HG03060 (cell line): ENCODE data around the gene GTF3C6.
"Not testable (repeated sequence)": the region's sequence is repeated elsewhere in the genome, so short reads cannot be mapped to it uniquely, and the experiment has no call there.

Experiments
- ATAC-seq: cut with Tn5 transposase; IDR thresholded peaks from one replicate; pipeline ENCODE4 v1.9.1; 2021; ENCODE audit warnings: low read depth, moderate number of reproducible peaks; ENCODE audit not compliant: unreplicated experiment

Gene GTF3C6

DNA sequence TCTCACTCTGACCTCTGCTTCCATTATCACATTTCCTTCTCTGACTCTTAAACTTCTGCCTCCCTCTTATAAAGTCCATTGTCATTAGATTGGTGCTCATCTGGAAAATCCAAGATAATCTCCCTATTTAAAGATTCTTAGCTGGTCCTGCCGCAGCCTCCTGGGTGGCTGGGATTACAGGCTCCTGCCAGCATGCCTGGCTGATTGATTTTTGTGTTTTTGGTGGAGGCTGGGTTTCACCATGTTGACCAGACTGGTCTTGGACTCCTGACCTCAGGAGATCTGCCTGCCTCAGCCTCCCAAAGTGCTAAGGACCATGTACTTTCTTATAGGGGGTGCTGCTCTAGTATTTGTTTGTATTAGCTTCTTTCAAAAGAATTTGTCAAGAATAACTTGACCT lies 18.1 kb downstream of the GTF3C6 start:
- no peak for ATAC-seq

- no peak for ATAC-seq
Measured at GRCh38 chr6:110979565-110980101, 21.1 kb downstream of the GTF3C6 start.

DNA sequence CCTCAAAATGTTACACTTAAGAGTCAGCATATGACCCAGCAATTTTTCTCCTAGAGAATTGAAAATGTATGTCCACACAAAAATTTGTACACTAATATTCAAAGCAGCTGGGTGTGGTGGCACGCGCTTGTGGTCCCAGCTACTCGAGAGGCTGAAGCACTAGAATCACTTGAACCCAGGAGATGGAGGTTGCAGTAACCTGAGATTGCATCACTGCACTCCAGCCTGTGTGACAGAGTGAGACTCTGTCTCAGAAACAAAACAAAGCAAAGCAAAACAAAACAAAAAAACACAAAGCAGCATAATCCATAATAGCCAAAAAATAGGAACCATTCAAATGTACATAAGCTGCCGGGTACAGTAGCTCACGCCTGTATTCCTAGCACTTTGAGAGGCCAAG lies 21.7 kb downstream of the GTF3C6 start:
- ATAC-seq, result no peak

GRCh38 chr6:110980648-110981047 lies 22.1 kb downstream of the GTF3C6 start:
- no peak for ATAC-seq

GRCh38 chr6:110981202-110981600 lies 22.7 kb downstream of the GTF3C6 start:
- no peak for ATAC-seq

DNA sequence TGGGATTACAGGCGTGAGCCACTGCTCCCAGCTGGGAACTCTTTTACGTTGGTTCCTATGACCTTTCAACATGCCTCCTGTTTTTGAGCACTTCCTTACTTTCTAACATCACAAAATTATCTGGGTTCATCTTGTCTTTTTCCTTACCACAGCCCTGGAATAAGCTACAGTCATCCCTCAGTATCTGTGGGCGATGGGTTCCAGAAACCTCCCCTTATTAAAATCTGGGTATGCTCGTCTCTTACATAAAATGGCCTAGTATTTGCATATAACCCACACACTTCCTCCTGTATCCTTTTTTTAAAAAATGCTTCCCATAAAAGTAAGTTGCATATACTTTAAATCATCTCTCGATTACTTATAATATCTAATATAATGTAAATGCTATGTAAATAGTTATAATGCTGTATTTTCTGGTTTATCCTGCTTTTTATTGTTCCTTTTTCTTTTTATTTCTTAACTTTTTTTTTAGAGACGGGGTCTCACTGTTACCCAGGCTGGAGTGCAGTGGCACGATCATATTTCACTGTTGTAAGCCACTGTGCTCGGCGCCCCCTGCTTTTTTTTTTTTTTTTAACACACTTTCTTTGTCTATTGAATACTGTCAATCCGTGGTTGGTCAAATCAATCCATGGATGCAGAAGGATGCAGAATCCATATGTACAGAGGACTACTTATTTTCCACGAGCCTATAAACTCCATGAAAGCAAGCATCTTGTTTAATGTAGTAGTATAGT lies 32.5 kb downstream of the GTF3C6 start:
- ATAC-seq, result no peak

DNA sequence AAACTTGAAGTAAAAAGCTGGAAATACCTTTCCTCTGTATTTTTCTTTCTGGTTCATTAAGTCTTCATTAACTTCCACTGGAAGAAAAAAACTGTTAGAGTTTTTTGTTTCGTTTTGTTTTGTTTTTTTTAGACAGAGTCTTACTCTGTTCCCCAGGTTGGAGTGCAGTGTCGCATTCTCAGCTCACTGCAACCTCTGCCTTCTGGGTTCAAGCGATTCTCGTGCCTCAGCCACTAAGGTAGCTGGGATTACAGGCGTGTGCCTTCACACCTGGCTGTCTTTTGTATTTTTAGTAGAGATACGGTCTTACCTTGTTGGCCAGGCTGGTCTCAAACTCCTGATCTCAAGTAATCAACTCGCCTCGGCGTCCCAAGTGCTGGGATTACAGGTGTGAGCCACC lies 38.2 kb downstream of the GTF3C6 start:
- no peak for ATAC-seq

GRCh38 chr6:110999634-111000270 lies 41.2 kb downstream of the GTF3C6 start:
- no peak for ATAC-seq

DNA sequence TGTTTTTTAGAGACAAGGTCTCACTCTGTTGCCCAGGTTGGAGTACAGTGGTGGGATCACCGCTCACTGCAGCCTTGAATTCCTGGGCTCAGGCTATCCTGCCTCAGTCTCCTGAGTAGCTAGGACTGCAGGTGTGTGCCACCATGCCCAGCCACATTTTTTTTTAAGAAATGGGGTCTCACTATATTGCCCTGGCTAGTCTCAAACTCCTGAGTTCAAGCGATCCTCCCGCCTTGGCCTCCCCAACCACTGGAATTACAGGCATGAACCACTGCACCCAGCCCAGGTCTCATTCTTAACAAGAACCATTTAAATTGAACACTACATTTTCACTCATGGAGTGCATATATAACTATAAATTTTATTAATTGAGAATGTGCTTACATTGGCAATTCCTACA lies 43.8 kb downstream of the GTF3C6 start:
- ATAC-seq, result no peak

GRCh38 chr6:111011360-111012142 lies 53.0 kb downstream of the GTF3C6 start:
- ATAC-seq, result no peak

DNA sequence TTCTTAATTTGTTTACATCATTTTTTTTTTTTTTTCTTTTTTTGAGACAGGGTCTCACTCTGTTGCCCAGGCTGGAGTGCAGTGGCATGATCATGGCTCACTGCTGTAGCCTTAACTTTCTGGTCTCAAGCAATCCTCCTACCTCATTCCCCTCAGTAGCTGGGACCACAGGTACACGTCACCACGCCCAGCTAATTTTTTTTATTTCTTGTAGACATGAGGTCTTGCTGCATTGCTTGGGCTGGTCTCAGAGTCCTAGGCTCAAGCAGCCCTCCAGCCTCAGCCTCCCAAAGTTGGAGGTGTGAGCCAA lies 53.6 kb downstream of the GTF3C6 start:
- no peak for ATAC-seq

DNA sequence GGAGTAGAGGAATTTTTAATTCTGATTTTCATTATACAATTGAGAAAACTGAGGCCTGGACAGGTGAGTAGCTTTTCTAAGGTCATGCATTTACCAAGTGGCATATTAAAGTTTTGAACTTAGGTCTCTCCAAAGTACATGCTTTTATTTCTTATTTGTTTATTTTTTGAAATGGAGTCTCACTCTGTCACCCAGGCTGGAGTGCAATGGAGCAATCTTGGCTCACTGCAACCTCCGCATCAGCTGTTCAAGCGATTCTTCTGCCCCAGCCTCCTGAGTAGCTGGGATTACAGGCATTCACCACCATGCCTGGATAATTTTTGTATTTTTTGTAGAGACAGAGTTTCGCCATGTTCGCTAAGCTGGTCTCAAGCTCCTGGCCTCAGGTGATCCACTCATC lies 54.0 kb downstream of the GTF3C6 start:
- ATAC-seq, result not testable (repeated sequence)

GRCh38 chr6:111013144-111013915 lies 54.8 kb downstream of the GTF3C6 start:
- no peak for ATAC-seq

DNA sequence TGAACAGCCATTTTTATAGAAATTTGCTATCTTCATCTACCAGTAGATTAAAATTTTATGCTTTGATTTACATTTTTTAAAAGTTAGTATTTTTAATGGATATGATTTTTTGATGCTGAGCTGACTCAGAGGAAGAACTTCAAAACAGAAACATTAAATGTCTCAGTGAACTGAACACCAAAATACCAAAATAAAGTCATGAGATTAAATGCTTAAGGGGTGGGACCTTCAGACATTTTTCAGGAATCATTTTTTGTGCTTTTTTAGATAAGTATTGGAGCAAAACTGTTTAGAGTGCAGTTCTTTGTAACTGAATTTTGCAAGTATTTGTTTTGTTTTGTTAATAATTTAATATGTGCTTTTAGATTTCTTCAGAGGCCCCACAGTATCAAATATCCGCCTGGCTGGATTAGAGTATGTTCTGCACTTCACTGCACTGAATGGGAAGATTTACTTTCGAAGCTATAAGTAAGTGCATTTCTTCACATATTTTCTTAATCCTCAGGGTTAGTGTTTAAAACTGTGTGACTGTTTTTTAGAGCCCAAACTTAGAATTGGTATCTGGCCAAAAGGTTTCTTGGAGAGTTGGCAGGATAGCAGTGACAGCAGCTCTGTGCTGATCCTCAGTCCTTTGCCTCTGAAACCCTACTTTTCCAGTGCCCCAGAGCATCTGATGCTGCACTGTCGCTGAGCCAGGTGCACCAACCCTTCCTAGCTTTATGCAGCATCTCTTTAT lies 57.1 kb downstream of the GTF3C6 start:
- no peak for ATAC-seq

GRCh38 chr6:111017241-111017640 lies 58.7 kb downstream of the GTF3C6 start:
- not testable (repeated sequence) for ATAC-seq
